Measurements from ENCODE around the gene BRWD1.

Gene BRWD1

DNA sequence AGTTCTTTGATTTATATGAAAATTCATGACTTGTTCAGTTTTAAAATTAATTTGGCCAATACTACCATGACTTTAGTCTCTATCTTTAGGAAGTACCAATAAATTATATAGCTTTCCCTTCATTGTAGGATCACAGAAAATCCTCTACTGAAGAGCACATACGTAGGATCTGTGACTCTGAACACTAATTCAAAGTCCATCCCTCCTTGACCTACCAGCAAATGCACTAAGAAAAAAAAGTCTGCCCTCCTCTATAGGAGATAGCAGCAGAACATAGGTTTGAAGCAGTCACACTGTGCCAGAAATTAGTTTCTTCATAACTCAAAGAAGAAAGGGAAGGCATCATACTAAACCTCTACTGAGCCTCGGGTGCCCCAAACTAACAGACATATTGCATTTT is 16.5 kb downstream of the BRWD1 start:
- Histone ChIP-seq H3K9me3 (ENCODE audit: low read length) (peaks cover 20% of the 10 kb centered on the region), H3K27me3 (ENCODE audit: insufficient read depth, low read length) (no peaks in the 10 kb centered on the region), H3K36me3 (ENCODE audit: insufficient read depth, low read length) (peaks cover 78% of the 10 kb centered on the region), H2AFZ (ENCODE audit: low read depth, low read length) (no peak overlapping the region), H3K4me3 (ENCODE audit: low read length) (no peak overlapping the region), H3K4me1 (ENCODE audit: insufficient read depth, low read length) (no peaks in the 10 kb centered on the region)

DNA sequence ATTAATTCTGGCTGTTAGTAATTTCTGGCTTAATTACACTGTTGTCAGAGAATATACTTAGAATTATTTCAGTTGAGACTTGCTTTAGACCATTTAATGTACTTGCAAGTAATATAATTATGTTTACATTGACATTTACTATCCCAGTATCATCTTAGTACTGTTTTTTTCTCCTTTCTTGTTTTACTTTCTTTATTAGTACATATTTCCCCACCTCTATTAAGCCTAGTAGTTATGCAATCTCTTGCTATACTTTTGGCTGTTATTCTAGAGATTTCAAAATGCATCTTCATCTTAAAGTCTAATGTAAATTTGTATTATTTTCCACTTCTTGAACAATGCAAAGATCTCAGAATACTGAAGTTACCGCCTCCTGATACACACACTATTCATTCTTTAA is 24.4 kb downstream of the BRWD1 start:
- Histone ChIP-seq H3K4me1 (ENCODE audit: insufficient read depth, low read length) (no peaks in the 10 kb centered on the region), H3K27me3 (ENCODE audit: insufficient read depth, low read length) (no peaks in the 10 kb centered on the region), H3K36me3 (ENCODE audit: insufficient read depth, low read length) (peaks cover 81% of the 10 kb centered on the region), H3K4me3 (ENCODE audit: low read length) (no peak overlapping the region), H2AFZ (ENCODE audit: low read depth, low read length) (no peak overlapping the region), H3K9me3 (ENCODE audit: low read length) (peaks cover 18% of the 10 kb centered on the region)

DNA sequence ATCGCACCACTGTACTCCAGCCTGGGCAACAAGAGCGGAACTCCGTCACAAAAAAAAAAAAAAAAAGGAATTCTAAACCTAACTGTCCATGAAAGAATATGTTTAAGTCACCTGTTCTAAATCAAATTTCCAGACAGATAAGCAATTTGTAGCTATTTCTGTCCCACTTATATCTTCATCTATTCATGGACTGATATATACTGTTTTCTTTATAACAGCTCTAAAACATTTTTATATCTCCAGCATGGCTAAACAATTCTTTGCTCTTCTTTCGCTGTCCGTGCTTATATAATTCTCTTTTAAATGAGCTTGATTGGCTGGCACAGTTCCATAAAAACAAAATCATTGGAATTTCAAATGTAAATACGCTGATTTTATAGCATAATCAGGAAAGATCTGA is 30.5 kb downstream of the BRWD1 start:
- H3K27me3 ChIP-seq (ENCODE audit: insufficient read depth, low read length): no peaks in the 10 kb centered on the region
- no peak overlapping the region for H2AFZ ChIP-seq (ENCODE audit: low read depth, low read length)
- H3K36me3 ChIP-seq (ENCODE audit: insufficient read depth, low read length): peaks cover 52% of the 10 kb centered on the region
- no peak overlapping the region for H3K4me3 ChIP-seq (ENCODE audit: low read length)
- no peaks in the 10 kb centered on the region for H3K4me1 ChIP-seq (ENCODE audit: insufficient read depth, low read length)
- peaks cover 1% of the 10 kb centered on the region for H3K9me3 ChIP-seq (ENCODE audit: low read length)

GRCh38 chr21:39281853-39282252 is 31.6 kb downstream of the BRWD1 start:
- no peaks in the 10 kb centered on the region for H3K27me3 ChIP-seq (ENCODE audit: insufficient read depth, low read length)
- no peak overlapping the region for H3K4me3 ChIP-seq (ENCODE audit: low read length)
- no peak overlapping the region for H2AFZ ChIP-seq (ENCODE audit: low read depth, low read length)
- no peaks in the 10 kb centered on the region for H3K4me1 ChIP-seq (ENCODE audit: insufficient read depth, low read length)
- no peaks in the 10 kb centered on the region for H3K9me3 ChIP-seq (ENCODE audit: low read length)
- peaks cover 52% of the 10 kb centered on the region for H3K36me3 ChIP-seq (ENCODE audit: insufficient read depth, low read length)

DNA sequence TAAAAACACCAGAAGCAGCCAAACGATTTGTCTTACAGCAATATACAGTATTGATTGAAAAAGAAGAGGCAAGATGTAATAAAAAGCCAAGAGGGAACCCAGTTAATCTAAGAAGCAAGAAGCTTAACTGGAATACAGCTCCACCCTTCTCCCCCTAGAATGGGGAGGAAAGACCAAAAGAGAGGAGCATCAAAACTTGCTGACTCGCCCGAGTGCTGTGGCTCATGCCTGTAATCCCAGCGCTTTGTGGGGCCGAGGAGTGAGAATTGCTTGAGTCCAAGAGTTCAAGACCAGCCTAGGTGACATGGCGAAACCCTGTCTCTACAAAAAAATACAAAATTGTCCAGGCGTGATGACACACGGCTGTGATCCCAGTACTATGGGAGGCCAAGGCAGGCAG is 32.2 kb downstream of the BRWD1 start:
- Histone ChIP-seq H3K9me3 (ENCODE audit: low read length) (no peaks in the 10 kb centered on the region), H3K4me1 (ENCODE audit: insufficient read depth, low read length) (no peaks in the 10 kb centered on the region), H3K4me3 (ENCODE audit: low read length) (no peak overlapping the region), H3K27me3 (ENCODE audit: insufficient read depth, low read length) (no peaks in the 10 kb centered on the region), H3K36me3 (ENCODE audit: insufficient read depth, low read length) (peaks cover 54% of the 10 kb centered on the region), H2AFZ (ENCODE audit: low read depth, low read length) (no peak overlapping the region)

DNA sequence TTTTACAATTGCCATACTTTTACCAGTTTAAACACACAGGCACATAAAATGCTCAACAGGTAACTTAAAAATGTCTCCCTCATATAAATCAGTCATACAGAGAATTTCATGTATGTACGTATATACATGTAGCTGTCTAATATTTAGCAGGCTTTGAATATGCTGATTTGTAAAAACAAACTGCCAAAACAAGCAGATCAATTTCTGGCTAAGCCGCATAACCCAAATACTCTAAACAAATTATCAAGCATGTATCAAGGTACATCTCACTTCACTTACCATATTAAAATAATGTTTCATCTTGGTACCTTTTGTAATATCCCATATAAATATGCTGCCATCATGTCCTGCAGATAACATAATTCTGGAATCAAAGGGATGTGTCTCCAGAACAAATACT is 43.8 kb downstream of the BRWD1 start:
- Histone ChIP-seq H3K9me3 (ENCODE audit: low read length) (no peaks in the 10 kb centered on the region), H3K4me3 (ENCODE audit: low read length) (no peak overlapping the region), H3K27me3 (ENCODE audit: insufficient read depth, low read length) (no peaks in the 10 kb centered on the region), H3K36me3 (ENCODE audit: insufficient read depth, low read length) (peaks cover 77% of the 10 kb centered on the region), H2AFZ (ENCODE audit: low read depth, low read length) (no peak overlapping the region), H3K4me1 (ENCODE audit: insufficient read depth, low read length) (no peaks in the 10 kb centered on the region)

- no peaks in the 10 kb centered on the region for H3K9me3 ChIP-seq (ENCODE audit: low read length)
- H2AFZ ChIP-seq (ENCODE audit: low read depth, low read length): no peak overlapping the region
- no peaks in the 10 kb centered on the region for H3K27me3 ChIP-seq (ENCODE audit: insufficient read depth, low read length)
- H3K36me3 ChIP-seq (ENCODE audit: insufficient read depth, low read length): peaks cover 77% of the 10 kb centered on the region
- H3K4me3 ChIP-seq (ENCODE audit: low read length): no peak overlapping the region
- no peaks in the 10 kb centered on the region for H3K4me1 ChIP-seq (ENCODE audit: insufficient read depth, low read length)
Observed at GRCh38 chr21:39265603-39266002, 47.8 kb downstream of the BRWD1 start.

- Histone ChIP-seq H2AFZ (ENCODE audit: low read depth, low read length) (no peak overlapping the region), H3K9me3 (ENCODE audit: low read length) (no peaks in the 10 kb centered on the region), H3K36me3 (ENCODE audit: insufficient read depth, low read length) (peaks cover 70% of the 10 kb centered on the region), H3K4me1 (ENCODE audit: insufficient read depth, low read length) (no peaks in the 10 kb centered on the region), H3K4me3 (ENCODE audit: low read length) (no peak overlapping the region), H3K27me3 (ENCODE audit: insufficient read depth, low read length) (no peaks in the 10 kb centered on the region)
Observed at GRCh38 chr21:39263372-39263771, 50.1 kb downstream of the BRWD1 start.

GRCh38 chr21:39258207-39258606 is 55.2 kb downstream of the BRWD1 start:
- Histone ChIP-seq H2AFZ (ENCODE audit: low read depth, low read length) (no peak overlapping the region), H3K36me3 (ENCODE audit: insufficient read depth, low read length) (peaks cover 67% of the 10 kb centered on the region), H3K27me3 (ENCODE audit: insufficient read depth, low read length) (no peaks in the 10 kb centered on the region), H3K4me3 (ENCODE audit: low read length) (no peak overlapping the region), H3K4me1 (ENCODE audit: insufficient read depth, low read length) (no peaks in the 10 kb centered on the region), H3K9me3 (ENCODE audit: low read length) (no peaks in the 10 kb centered on the region)

DNA sequence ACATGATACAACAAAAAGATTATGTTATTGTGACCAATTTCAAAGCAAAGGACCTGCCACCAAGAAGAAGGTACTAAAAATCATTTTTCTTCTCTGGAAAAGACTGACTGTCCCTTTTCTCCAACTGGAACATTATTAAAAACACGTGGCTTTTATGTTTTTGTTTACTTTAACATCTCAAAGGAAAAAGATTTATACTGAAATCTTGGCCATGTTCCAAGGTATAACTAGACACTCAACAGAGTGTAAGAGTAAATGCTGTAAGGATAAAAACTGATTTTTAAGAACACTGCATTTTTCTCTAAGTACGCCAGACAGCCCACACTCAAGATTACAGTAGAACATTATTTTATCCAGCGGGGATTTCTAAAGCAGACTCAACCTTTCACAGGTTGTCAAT is 62.1 kb downstream of the BRWD1 start:
- Histone ChIP-seq H3K4me1 (ENCODE audit: insufficient read depth, low read length) (no peaks in the 10 kb centered on the region), H3K4me3 (ENCODE audit: low read length) (no peak overlapping the region), H2AFZ (ENCODE audit: low read depth, low read length) (no peak overlapping the region), H3K36me3 (ENCODE audit: insufficient read depth, low read length) (peaks cover 73% of the 10 kb centered on the region), H3K9me3 (ENCODE audit: low read length) (peaks cover 2% of the 10 kb centered on the region), H3K27me3 (ENCODE audit: insufficient read depth, low read length) (no peaks in the 10 kb centered on the region)

- peaks cover 71% of the 10 kb centered on the region for H3K36me3 ChIP-seq (ENCODE audit: insufficient read depth, low read length)
- H3K4me1 ChIP-seq (ENCODE audit: insufficient read depth, low read length): no peaks in the 10 kb centered on the region
- no peak overlapping the region for H2AFZ ChIP-seq (ENCODE audit: low read depth, low read length)
Observed at GRCh38 chr21:39238275-39238674, 75.2 kb downstream of the BRWD1 start.

GRCh38 chr21:39232861-39233291 is 80.6 kb downstream of the BRWD1 start:
- Histone ChIP-seq H3K4me3 (ENCODE audit: low read length) (no peak overlapping the region), H3K9me3 (ENCODE audit: low read length) (peaks cover 3% of the 10 kb centered on the region), H3K27me3 (ENCODE audit: insufficient read depth, low read length) (no peaks in the 10 kb centered on the region), H2AFZ (ENCODE audit: low read depth, low read length) (no peak overlapping the region), H3K36me3 (ENCODE audit: insufficient read depth, low read length) (peaks cover 84% of the 10 kb centered on the region), H3K4me1 (ENCODE audit: insufficient read depth, low read length) (no peaks in the 10 kb centered on the region)

More at GRCh38 chr21:39238275-39238674, 75.2 kb downstream of the BRWD1 start:
- Histone ChIP-seq H3K27me3 (ENCODE audit: insufficient read depth, low read length) (no peaks in the 10 kb centered on the region), H3K4me3 (ENCODE audit: low read length) (no peak overlapping the region), H3K9me3 (ENCODE audit: low read length) (peaks cover 3% of the 10 kb centered on the region)

- Histone ChIP-seq H3K4me1 (ENCODE audit: insufficient read depth, low read length) (no peaks in the 10 kb centered on the region), H3K36me3 (ENCODE audit: insufficient read depth, low read length) (peaks cover 71% of the 10 kb centered on the region), H3K4me3 (ENCODE audit: low read length) (no peak overlapping the region), H3K27me3 (ENCODE audit: insufficient read depth, low read length) (no peaks in the 10 kb centered on the region), H3K9me3 (ENCODE audit: low read length) (no peaks in the 10 kb centered on the region), H2AFZ (ENCODE audit: low read depth, low read length) (no peak overlapping the region)
Observed at GRCh38 chr21:39224930-39225329, 88.5 kb downstream of the BRWD1 start.

- Histone ChIP-seq H3K36me3 (ENCODE audit: insufficient read depth, low read length) (peaks cover 65% of the 10 kb centered on the region), H3K4me1 (ENCODE audit: insufficient read depth, low read length) (no peaks in the 10 kb centered on the region), H2AFZ (ENCODE audit: low read depth, low read length) (no peak overlapping the region), H3K4me3 (ENCODE audit: low read length) (no peak overlapping the region), H3K9me3 (ENCODE audit: low read length) (no peaks in the 10 kb centered on the region), H3K27me3 (ENCODE audit: insufficient read depth, low read length) (no peaks in the 10 kb centered on the region)
Observed at GRCh38 chr21:39221997-39222486, 91.4 kb downstream of the BRWD1 start.
